Upper lobe of left lung (tissue), 6 donors: ENCODE data around the gene UBTF. TPM values are rescaled to one million over a fixed set of nuclear protein-coding genes. Genes with fewer than 3 reads are reported as not detected.

Experiments used
- ATAC-seq, 2 donors: fragments of 200-7000 bp; cut with Tn5 transposase; one replicate each; pipeline ENCODE4 v1.9.1; 2022; ENCODE audit warnings: mild to moderate bottlenecking in 2 of 2, moderate library complexity in 2 of 2; ENCODE audit not compliant: low FRiP score in 2 of 2
- DNase-seq, 2 donors: peaks; one replicate each; pipeline ENCODE4 v3.0.0-alpha.2; 2019 to 2020
- H3K27ac ChIP-seq, 4 donors: fragments of 200-600 bp; sonication (generic); one replicate each; pipeline ENCODE4 v1.5.1; 2016 to 2019
- H3K27me3 ChIP-seq, 4 donors: fragments of 200-600 bp; sonication (generic); one replicate each; pipeline ENCODE4 v1.5.1; 2017 to 2019
- H3K36me3 ChIP-seq, 4 donors: fragments of 200-600 bp; sonication (generic); one replicate each; pipeline ENCODE4 v1.5.1; 2016 to 2019
- H3K4me1 ChIP-seq, 4 donors: fragments of 200-600 bp; sonication (generic); one replicate each; pipeline ENCODE4 v1.5.1; 2018 to 2019
- H3K4me3 ChIP-seq, 4 donors: fragments of 200-600 bp; sonication (generic); one replicate each; pipeline ENCODE4 v1.5.1; 2017 to 2019; ENCODE audit warnings: mild to moderate bottlenecking in 2 of 4, moderate library complexity in 1 of 4
- H3K9me3 ChIP-seq, 4 donors: fragments of 200-600 bp; sonication (generic); one replicate each; pipeline ENCODE4 v1.5.1; 2018 to 2019
- EP300 ChIP-seq, 4 donors: sonication (generic); formaldehyde crosslinking; IDR thresholded peaks; one replicate each; pipeline ENCODE4 v1.5.1; 2017; ENCODE audit warnings: antibody characterized with exemption in 4 of 4, control low read depth in 2 of 4
- POLR2A ChIP-seq, 4 donors: fragments of 450-650 bp; IDR thresholded peaks; one replicate each; pipeline ENCODE4 v1.5.1; 2016 to 2017; ENCODE audit warnings: antibody characterized with exemption in 4 of 4, mild to moderate bottlenecking in 2 of 4
- POLR2AphosphoS5 ChIP-seq, 2 donors: sonication (generic); formaldehyde crosslinking; IDR thresholded peaks; one replicate each; pipeline ENCODE4 v1.5.1; 2017; ENCODE audit warnings: antibody characterized with exemption in 2 of 2
- WGBS, 2 donors: methylation state at CpG; one replicate each; pipeline ENCODE4 v1.1.5; 2017 to 2018; 5-methylcytosine and 5-hydroxymethylcytosine counted together
- total RNA-seq, 6 donors: library from RNA; depleted of rRNA in 4 of 6; stranded (reverse); fragments of >200 nt in 4 of 6; gene quantifications; one replicate each; pipeline versions ENCODE4 v1.1.0 to v1.2.1, GENCODE V29; 2016 to 2021
- TF ChIP-seq, protein P1 (sequence below), 6 experiments: fragments of 450-650 bp in 4 of 6; fragments of 200-600 bp in 2 of 6; sonication (generic) in 2 of 6; IDR thresholded peaks; one replicate each; pipeline ENCODE4 v1.5.1; 2016 to 2019; ENCODE audit warnings: antibody characterized with exemption in 6 of 6
- donor health status: DM: no; HTN: no; CAD: no; lungs with moderate emphysema.
- donor health status: DM: no; HTN: yes; CAD: no; lungs with severe emphysema.

The UBTF gene
- total RNA-seq, 6 donors from 2014 or later, result 41.2 to 94.3 (median 67.6) TPM

DNA sequence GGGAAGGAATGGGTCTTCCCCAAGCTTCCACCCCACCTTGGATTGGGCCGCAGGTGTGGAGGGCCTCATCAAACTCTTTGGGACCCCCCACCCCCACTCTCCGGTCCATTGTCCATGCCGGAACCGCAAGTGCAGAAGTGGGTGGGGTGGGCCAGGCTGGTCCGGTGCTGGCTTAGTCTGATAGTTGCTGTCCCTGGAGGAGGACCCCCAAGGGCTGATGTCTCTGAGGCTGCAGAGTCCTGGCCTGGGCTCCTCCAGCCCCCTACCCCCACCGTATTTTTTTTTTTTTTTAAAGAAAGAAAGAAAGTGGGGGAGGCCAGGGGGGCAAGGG lies 12.7 kb downstream of the UBTF start:
- ATAC-seq (no peak), DNase-seq (no peak)
- Histone ChIP-seq H3K9me3 (no peaks in the 10 kb centered on the region), H3K36me3 (peaks cover 13 to 49% (median 42%) of the 10 kb centered on the region in 4 donors), H3K4me1 (peaks cover 27 to 39% (median 30%) of the 10 kb centered on the region in 4 donors), H3K27me3 (no peaks in the 10 kb centered on the region), H3K27ac (no peak overlapping the region), H3K4me3 (no peak overlapping the region)
- WGBS, 2 donors, result 78 to 84% methylated on average over 2 to 6 of the region's 6 CpGs
- no peak for TF ChIP-seq POLR2A (IDR thresholded peaks at IDR 0.05)
- no peak for TF ChIP-seq EP300 (IDR thresholded peaks at IDR 0.05)
- TF ChIP-seq, protein P1, sequence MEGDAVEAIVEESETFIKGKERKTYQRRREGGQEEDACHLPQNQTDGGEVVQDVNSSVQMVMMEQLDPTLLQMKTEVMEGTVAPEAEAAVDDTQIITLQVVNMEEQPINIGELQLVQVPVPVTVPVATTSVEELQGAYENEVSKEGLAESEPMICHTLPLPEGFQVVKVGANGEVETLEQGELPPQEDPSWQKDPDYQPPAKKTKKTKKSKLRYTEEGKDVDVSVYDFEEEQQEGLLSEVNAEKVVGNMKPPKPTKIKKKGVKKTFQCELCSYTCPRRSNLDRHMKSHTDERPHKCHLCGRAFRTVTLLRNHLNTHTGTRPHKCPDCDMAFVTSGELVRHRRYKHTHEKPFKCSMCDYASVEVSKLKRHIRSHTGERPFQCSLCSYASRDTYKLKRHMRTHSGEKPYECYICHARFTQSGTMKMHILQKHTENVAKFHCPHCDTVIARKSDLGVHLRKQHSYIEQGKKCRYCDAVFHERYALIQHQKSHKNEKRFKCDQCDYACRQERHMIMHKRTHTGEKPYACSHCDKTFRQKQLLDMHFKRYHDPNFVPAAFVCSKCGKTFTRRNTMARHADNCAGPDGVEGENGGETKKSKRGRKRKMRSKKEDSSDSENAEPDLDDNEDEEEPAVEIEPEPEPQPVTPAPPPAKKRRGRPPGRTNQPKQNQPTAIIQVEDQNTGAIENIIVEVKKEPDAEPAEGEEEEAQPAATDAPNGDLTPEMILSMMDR (IDR thresholded peaks at IDR 0.05), result no peak
- no peak for TF ChIP-seq POLR2AphosphoS5 (IDR thresholded peaks at IDR 0.05)

GRCh38 chr17:44205962-44206824 lies 13.3 kb downstream of the UBTF start:
- 59 to 65% methylated on average over 13 of the region's 13 CpGs for WGBS, 2 donors
- peaks cover 28 to 40% (median 30%) of the 10 kb centered on the region in 4 donors for H3K4me1 ChIP-seq
- H3K36me3 ChIP-seq, result peaks cover 11 to 43% (median 36%) of the 10 kb centered on the region in 4 donors
- H3K27me3 ChIP-seq, result no peaks in the 10 kb centered on the region
- TF ChIP-seq, protein P1 (IDR thresholded peaks at IDR 0.05), result no peak
- TF ChIP-seq EP300 (IDR thresholded peaks at IDR 0.05) (no peak), POLR2A (IDR thresholded peaks at IDR 0.05) (no peak), POLR2AphosphoS5 (IDR thresholded peaks at IDR 0.05) (no peak)
- H3K27ac ChIP-seq, result peak overlapping the region in 1 of 4 donors; percentile 19
- H3K9me3 ChIP-seq, result no peaks in the 10 kb centered on the region
- no peak for DNase-seq
- ATAC-seq, result no peak
- H3K4me3 ChIP-seq, result no peak overlapping the region

GRCh38 chr17:44204441-44204882 lies 15.0 kb downstream of the UBTF start:
- Histone ChIP-seq H3K36me3 (peaks cover 11 to 30% (median 26%) of the 10 kb centered on the region in 4 donors), H3K27me3 (no peaks in the 10 kb centered on the region), H3K4me3 (no peak overlapping the region), H3K9me3 (no peaks in the 10 kb centered on the region), H3K4me1 (peaks cover 21 to 32% (median 23%) of the 10 kb centered on the region in 4 donors), H3K27ac (peak overlapping the region in 3 of 4 donors; percentile 27 to 42 (median 39))
- no peak for TF ChIP-seq POLR2AphosphoS5 (IDR thresholded peaks at IDR 0.05)
- TF ChIP-seq, protein P1 (IDR thresholded peaks at IDR 0.05), result no peak
- no peak for TF ChIP-seq POLR2A (IDR thresholded peaks at IDR 0.05)
- TF ChIP-seq EP300 (IDR thresholded peaks at IDR 0.05), result no peak
- WGBS, 2 donors, result 62 to 70% methylated on average over 5 of the region's 5 CpGs
- ATAC-seq, result no peak
- DNase-seq, result no peak

GRCh38 chr17:44203731-44204440 lies 15.6 kb downstream of the UBTF start:
- peaks cover 11 to 24% (median 21%) of the 10 kb centered on the region in 4 donors for H3K36me3 ChIP-seq
- TF ChIP-seq POLR2A (IDR thresholded peaks at IDR 0.05) (no peak), POLR2AphosphoS5 (IDR thresholded peaks at IDR 0.05) (peak in 1 of 2 donors; percentile 10), EP300 (IDR thresholded peaks at IDR 0.05) (no peak)
- TF ChIP-seq, protein P1 (IDR thresholded peaks at IDR 0.05), result peak; percentile 36 to 63 (median 54)
- no peaks in the 10 kb centered on the region for H3K9me3 ChIP-seq
- H3K27ac ChIP-seq, result peak overlapping the region in 2 of 4 donors; percentile 39 to 42
- WGBS, 2 donors, result 50 to 52% methylated on average over 9 of the region's 9 CpGs
- peaks cover 21 to 29% (median 23%) of the 10 kb centered on the region in 4 donors for H3K4me1 ChIP-seq
- no peak overlapping the region for H3K4me3 ChIP-seq
- ATAC-seq, result no peak
- H3K27me3 ChIP-seq, result no peaks in the 10 kb centered on the region
- DNase-seq, result no peak
